Endothelial cell of umbilical vein (primary cell): ENCODE measurements around the gene CTDP1. TPM values are rescaled to one million over a fixed set of nuclear protein-coding genes. Genes with fewer than 3 reads are reported as not detected.

ENCODE experiments used
- BruUV-seq: library from RNA; stranded (reverse); fragments of 400-500 nt; replicated peaks from 2 replicates; lab custom pipeline; 2021; lab: Mats Ljungman, UMichigan
- CTCF ChIA-PET: fragments of 300-600, 350-600 bp; sonication (Branson Sonifier 250); formaldehyde crosslinking; loops from one replicate; lab custom pipeline; 2021; ENCODE audit warnings: antibody characterized with exemption, inconsistent platforms; lab: Charles Lee
- POLR2A ChIA-PET: fragments of 300-600, 350-600 bp; sonication (Branson Sonifier 250); formaldehyde crosslinking; loops from one replicate; lab custom pipeline; 2021; ENCODE audit warnings: antibody characterized with exemption, inconsistent platforms; lab: Charles Lee
- DNase-seq: peaks from one replicate; pipeline ENCODE4 v3.0.0-alpha.2; 2011; ENCODE audit warnings: low read depth, low spot score
- FAIRE-seq: peaks from 2 replicates; lab custom pipeline; 2011; peaks lifted over from hg19 to GRCh38; lab: Jason Lieb, UNC
- H2AFZ ChIP-seq: 2 replicates; pipeline ENCODE4 v1.6.0; 2012; ENCODE audit warnings: low read depth, low read length, control low read depth, inconsistent platforms
- H3K27ac ChIP-seq: 2 replicates; pipeline ENCODE4 v1.5.1; 2011; ENCODE audit warnings: low read depth, mild to moderate bottlenecking, control low read depth, low read length, moderate library complexity; ENCODE audit not compliant: insufficient read depth
- H3K27me3 ChIP-seq, 2 experiments: 2 replicates each; pipeline versions ENCODE4 v1.6.0 to v1.6.1; 2011; ENCODE audit warnings: low read length in 2 of 2, mixed read lengths in 1 of 2; ENCODE audit not compliant: control insufficient read depth in 2 of 2, insufficient read depth in 2 of 2
- H3K36me3 ChIP-seq, 2 experiments: 2 replicates in 1 of 2; 3 replicates in 1 of 2; pipeline ENCODE4 v1.5.1; 2011; ENCODE audit warnings: low read length in 2 of 2, mild to moderate bottlenecking in 1 of 2, moderate library complexity in 1 of 2; ENCODE audit not compliant: control insufficient read depth in 2 of 2, insufficient read depth in 2 of 2; ENCODE audit errors: extremely low read depth in 1 of 2
- H3K4me1 ChIP-seq: 3 replicates; pipeline ENCODE4 v1.5.1; 2011; ENCODE audit warnings: mild to moderate bottlenecking, low read length; ENCODE audit not compliant: control insufficient read depth, insufficient read depth; ENCODE audit errors: extremely low read depth
- H3K4me2 ChIP-seq: 2 replicates; pipeline ENCODE4 v1.6.1; 2011; ENCODE audit warnings: low read length, control low read depth, mixed read lengths; ENCODE audit not compliant: insufficient read depth
- H3K4me3 ChIP-seq, 3 experiments: fragments of 200-600 bp in 1 of 3; sonication (generic), shearing (Covaris generic) in 1 of 3; replicated peaks in 1 of 3; 2 replicates each; pipeline ENCODE4 v1.5.1; 2011 to 2016; ENCODE audit warnings: control low read depth in 3 of 3, low read length in 3 of 3, mild to moderate bottlenecking in 2 of 3, inconsistent platforms in 1 of 3, low read depth in 1 of 3, moderate library complexity in 1 of 3; ENCODE audit not compliant: insufficient read depth in 1 of 3
- H3K79me2 ChIP-seq: 2 replicates; pipeline ENCODE4 v1.6.0; 2012; ENCODE audit warnings: low read length, inconsistent platforms; ENCODE audit not compliant: control insufficient read depth, insufficient read depth
- H3K9ac ChIP-seq: replicated peaks from 2 replicates; pipeline ENCODE3; 2011; ENCODE audit warnings: low read length, control low read depth; ENCODE audit not compliant: insufficient read depth; ENCODE audit errors: extremely low read depth
- H3K9me1 ChIP-seq: replicated peaks from 3 replicates; pipeline ENCODE4 v1.6.0; 2011; ENCODE audit warnings: mild to moderate bottlenecking, low read length; ENCODE audit not compliant: control insufficient read depth, insufficient read depth; ENCODE audit errors: extremely low read depth
- H3K9me3 ChIP-seq: replicated peaks from 2 replicates; pipeline ENCODE4 v1.5.1; 2012; ENCODE audit warnings: low read length, inconsistent platforms; ENCODE audit not compliant: control insufficient read depth, insufficient read depth
- H4K20me1 ChIP-seq: replicated peaks from 2 replicates; pipeline ENCODE3; 2011; ENCODE audit warnings: mild to moderate bottlenecking, low read length; ENCODE audit not compliant: control insufficient read depth, insufficient read depth; ENCODE audit errors: extremely low read depth
- EZH2 ChIP-seq: IDR thresholded peaks from 2 replicates; pipeline ENCODE4 v1.6.1; 2012; ENCODE audit warnings: borderline replicate concordance, low read depth, mild to moderate bottlenecking, moderate library complexity, low read length, inconsistent platforms; ENCODE audit not compliant: severe bottlenecking
- FOS ChIP-seq: IDR thresholded peaks from 2 replicates; pipeline ENCODE4 v1.6.1; 2011; ENCODE audit warnings: mild to moderate bottlenecking, low read length, moderate library complexity, borderline replicate concordance; ENCODE audit not compliant: insufficient read depth
- GATA2 ChIP-seq: IDR thresholded peaks from 2 replicates; pipeline ENCODE4 v1.7.0; 2011; ENCODE audit warnings: low read depth, mild to moderate bottlenecking, moderate library complexity, mixed read lengths, low read length; ENCODE audit not compliant: insufficient read length, insufficient read depth
- JUN ChIP-seq: IDR thresholded peaks from 2 replicates; pipeline ENCODE4 v1.6.1; 2011; ENCODE audit warnings: borderline replicate concordance, low read depth; ENCODE audit not compliant: insufficient read length, insufficient read depth
- MYC ChIP-seq: IDR thresholded peaks from one replicate; pipeline ENCODE4 v1.6.1; 2011; ENCODE audit warnings: mild to moderate bottlenecking, low read depth, low read length
- POLR2A ChIP-seq: IDR thresholded peaks from 2 replicates; pipeline ENCODE4 v1.6.1; 2012; ENCODE audit warnings: low read depth, mild to moderate bottlenecking, control low read depth, low read length
- POLR2AphosphoS5 ChIP-seq: IDR thresholded peaks from 2 replicates; pipeline ENCODE4 v1.6.1; 2012; ENCODE audit warnings: low read depth, mild to moderate bottlenecking, control low read depth, low read length, moderate library complexity; ENCODE audit not compliant: insufficient read depth
- dilution Hi-C: fragments of 300-500 bp; cut with MboI; formaldehyde crosslinking; loops from one replicate; pipeline ENCODE4 v1.15.0; 2019; ENCODE audit warnings: low sequenced_read_pairs; ENCODE audit not compliant: extremely low pct_ligation_motif_present
- intact Hi-C: fragments of 100-400 bp; cut with micrococcal nuclease; formaldehyde crosslinking; loops from one replicate; pipeline ENCODE4 v1.10.0; 2022
- polyA plus RNA-seq, 4 experiments: library from polyadenylated mRNA; depleted of rRNA in 3 of 4; stranded (reverse) in 3 of 4; unstranded in 1 of 4; fragments of >200 nt; gene quantifications; 2 replicates each; pipeline versions ENCODE4 v1.2.1 to v1.2.3, GENCODE V29; 2011 to 2012; ENCODE audit warnings: missing spikeins in 1 of 4
- total RNA-seq: library from RNA; stranded (reverse); gene quantifications from 2 replicates; pipeline ENCODE4 v1.2.3, GENCODE V29; 2021
- TF ChIP-seq, protein P1 (sequence below): IDR thresholded peaks from 2 replicates; pipeline ENCODE4 v1.6.1; 2011; ENCODE audit not compliant: insufficient read depth, insufficient read length
- TF ChIP-seq, protein P2 (sequence below), 2 donors: IDR thresholded peaks; 1 replicate in 1 of 2; 2 replicates in 1 of 2; pipeline ENCODE4 v1.5.1; 2011; ENCODE audit warnings: low read length in 2 of 2, mild to moderate bottlenecking in 2 of 2, moderate library complexity in 2 of 2, control low read depth in 1 of 2, inconsistent platforms in 1 of 2, low read depth in 1 of 2; ENCODE audit not compliant: insufficient read depth in 1 of 2; ENCODE audit errors: extremely low read depth in 1 of 2

Gene CTDP1
- total and polyA plus RNA-seq, 2 donors (not counting 3 experiments of a cell fraction or from before 2014, with no cell fraction given) = 15.3 to 27.6 TPM

DNA sequence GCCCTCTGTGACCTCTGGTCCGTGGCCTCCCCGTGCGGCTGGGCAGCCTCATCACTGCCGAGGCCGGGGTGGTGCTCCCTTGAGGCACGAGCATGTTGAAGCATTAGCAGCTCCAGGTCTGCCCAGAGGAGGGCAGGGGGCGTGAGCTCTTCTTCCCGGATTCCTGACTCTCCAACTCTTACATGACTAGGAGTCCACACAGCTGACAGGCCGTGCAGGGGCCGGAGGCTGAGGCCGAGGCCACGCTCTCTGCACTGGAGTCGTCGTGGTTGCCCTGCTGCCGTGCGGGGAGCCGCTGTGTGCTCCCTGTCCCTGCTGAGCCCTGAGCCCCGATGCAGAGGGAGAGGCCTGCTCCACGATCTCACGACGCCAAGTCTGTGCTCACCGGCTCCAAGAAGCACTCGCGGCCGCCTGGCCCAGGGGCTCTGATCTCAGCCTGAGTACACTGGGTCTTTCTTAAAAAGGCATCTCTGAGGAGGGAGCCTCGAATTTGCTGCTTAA, 98.7 kb downstream of the CTDP1 start:
- TF ChIP-seq POLR2A (no peak), JUN (no peak), POLR2AphosphoS5 (no peak), MYC (no peak), EZH2 (no peak), GATA2 (no peak), FOS (no peak)
- TF ChIP-seq, protein P1, sequence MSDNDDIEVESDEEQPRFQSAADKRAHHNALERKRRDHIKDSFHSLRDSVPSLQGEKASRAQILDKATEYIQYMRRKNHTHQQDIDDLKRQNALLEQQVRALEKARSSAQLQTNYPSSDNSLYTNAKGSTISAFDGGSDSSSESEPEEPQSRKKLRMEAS = no peak
- TF ChIP-seq, protein P2, sequence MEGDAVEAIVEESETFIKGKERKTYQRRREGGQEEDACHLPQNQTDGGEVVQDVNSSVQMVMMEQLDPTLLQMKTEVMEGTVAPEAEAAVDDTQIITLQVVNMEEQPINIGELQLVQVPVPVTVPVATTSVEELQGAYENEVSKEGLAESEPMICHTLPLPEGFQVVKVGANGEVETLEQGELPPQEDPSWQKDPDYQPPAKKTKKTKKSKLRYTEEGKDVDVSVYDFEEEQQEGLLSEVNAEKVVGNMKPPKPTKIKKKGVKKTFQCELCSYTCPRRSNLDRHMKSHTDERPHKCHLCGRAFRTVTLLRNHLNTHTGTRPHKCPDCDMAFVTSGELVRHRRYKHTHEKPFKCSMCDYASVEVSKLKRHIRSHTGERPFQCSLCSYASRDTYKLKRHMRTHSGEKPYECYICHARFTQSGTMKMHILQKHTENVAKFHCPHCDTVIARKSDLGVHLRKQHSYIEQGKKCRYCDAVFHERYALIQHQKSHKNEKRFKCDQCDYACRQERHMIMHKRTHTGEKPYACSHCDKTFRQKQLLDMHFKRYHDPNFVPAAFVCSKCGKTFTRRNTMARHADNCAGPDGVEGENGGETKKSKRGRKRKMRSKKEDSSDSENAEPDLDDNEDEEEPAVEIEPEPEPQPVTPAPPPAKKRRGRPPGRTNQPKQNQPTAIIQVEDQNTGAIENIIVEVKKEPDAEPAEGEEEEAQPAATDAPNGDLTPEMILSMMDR (IDR thresholded peaks at IDR 0.05; ENCODE audit: extremely low read depth in 1 of 2, insufficient read depth in 1 of 2, low read depth in 1 of 2, low read length in 2 of 2) = no peak
- Histone ChIP-seq H3K4me1 (no peaks in the 10 kb centered on the region), H4K20me1 (no peaks in the 10 kb centered on the region), H2AFZ (no peak overlapping the region), H3K79me2 (no peaks in the 10 kb centered on the region), H3K27me3 (no peaks in the 10 kb centered on the region), H3K36me3 (no peaks in the 10 kb centered on the region), H3K27ac (no peak overlapping the region), H3K9me1 (no peaks in the 10 kb centered on the region), H3K4me2 (no peak overlapping the region), H3K9me3 (no peaks in the 10 kb centered on the region), H3K9ac (no peak overlapping the region), H3K4me3 (no peak overlapping the region)
- ChIA-PET POLR2A (no interaction called here), CTCF (no interaction called here)
- DNase-seq (no peak), FAIRE-seq (no peak)
- no TSS peak for BruUV-seq
- dilution Hi-C loops (no loop called here), intact Hi-C loops (no loop called here)
